ENCODE results near the gene RAPGEF4.

The RAPGEF4 gene

GRCh38 chr2:172912266-172912665 is 176.6 kb downstream of the RAPGEF4 start:
- Histone ChIP-seq H3K4me1 (ENCODE audit: control insufficient read depth, insufficient read depth, low read length, poor library complexity, severe bottlenecking) (no peaks in the 10 kb centered on the region), H3K9me3 (ENCODE audit: control insufficient read depth, low read length) (no peaks in the 10 kb centered on the region), H3K4me3 (ENCODE audit: insufficient read depth, low read depth, low read length, poor library complexity, severe bottlenecking) (no peak overlapping the region), H3K36me3 (ENCODE audit: control insufficient read depth, insufficient read depth, low read length) (no peaks in the 10 kb centered on the region), H3K27ac (ENCODE audit: insufficient read depth, low read length, poor library complexity, severe bottlenecking) (no peak overlapping the region), H3K27me3 (replicated peaks; ENCODE audit: control insufficient read depth, insufficient read depth, low read length, poor library complexity, severe bottlenecking) (no peaks in the 10 kb centered on the region)
- DNase-seq, result no peak

GRCh38 chr2:172914341-172915008 is 178.8 kb downstream of the RAPGEF4 start:
- no peak overlapping the region for H3K4me3 ChIP-seq (ENCODE audit: insufficient read depth, low read depth, low read length, poor library complexity, severe bottlenecking)
- H3K9me3 ChIP-seq (ENCODE audit: control insufficient read depth, low read length), result no peaks in the 10 kb centered on the region
- DNase-seq, result no peak
- no peaks in the 10 kb centered on the region for H3K27me3 ChIP-seq (replicated peaks; ENCODE audit: control insufficient read depth, insufficient read depth, low read length, poor library complexity, severe bottlenecking)
- no peak overlapping the region for H3K27ac ChIP-seq (ENCODE audit: insufficient read depth, low read length, poor library complexity, severe bottlenecking)
- no peaks in the 10 kb centered on the region for H3K36me3 ChIP-seq (ENCODE audit: control insufficient read depth, insufficient read depth, low read length)
- no peaks in the 10 kb centered on the region for H3K4me1 ChIP-seq (ENCODE audit: control insufficient read depth, insufficient read depth, low read length, poor library complexity, severe bottlenecking)

- H3K4me1 ChIP-seq (ENCODE audit: control insufficient read depth, insufficient read depth, low read length, poor library complexity, severe bottlenecking), result no peaks in the 10 kb centered on the region
- no peaks in the 10 kb centered on the region for H3K9me3 ChIP-seq (ENCODE audit: control insufficient read depth, low read length)
- DNase-seq, result no peak
- H3K27me3 ChIP-seq (replicated peaks; ENCODE audit: control insufficient read depth, insufficient read depth, low read length, poor library complexity, severe bottlenecking), result no peaks in the 10 kb centered on the region
- H3K4me3 ChIP-seq (ENCODE audit: insufficient read depth, low read depth, low read length, poor library complexity, severe bottlenecking), result no peak overlapping the region
- no peak overlapping the region for H3K27ac ChIP-seq (ENCODE audit: insufficient read depth, low read length, poor library complexity, severe bottlenecking)
- H3K36me3 ChIP-seq (ENCODE audit: control insufficient read depth, insufficient read depth, low read length), result no peaks in the 10 kb centered on the region
Measured at GRCh38 chr2:172917716-172918115, 182.1 kb downstream of the RAPGEF4 start.

GRCh38 chr2:172919732-172920131 is 184.1 kb downstream of the RAPGEF4 start:
- H3K4me1 ChIP-seq (ENCODE audit: control insufficient read depth, insufficient read depth, low read length, poor library complexity, severe bottlenecking), result no peaks in the 10 kb centered on the region
- DNase-seq, result no peak
- no peak overlapping the region for H3K4me3 ChIP-seq (ENCODE audit: insufficient read depth, low read depth, low read length, poor library complexity, severe bottlenecking)

GRCh38 chr2:172921532-172922236 is 186.0 kb downstream of the RAPGEF4 start:
- no peak overlapping the region for H3K4me3 ChIP-seq (ENCODE audit: insufficient read depth, low read depth, low read length, poor library complexity, severe bottlenecking)
- H3K4me1 ChIP-seq (ENCODE audit: control insufficient read depth, insufficient read depth, low read length, poor library complexity, severe bottlenecking), result no peaks in the 10 kb centered on the region
- no peaks in the 10 kb centered on the region for H3K9me3 ChIP-seq (ENCODE audit: control insufficient read depth, low read length)
- no peak overlapping the region for H3K27ac ChIP-seq (ENCODE audit: insufficient read depth, low read length, poor library complexity, severe bottlenecking)
- no peaks in the 10 kb centered on the region for H3K36me3 ChIP-seq (ENCODE audit: control insufficient read depth, insufficient read depth, low read length)
- H3K27me3 ChIP-seq (replicated peaks; ENCODE audit: control insufficient read depth, insufficient read depth, low read length, poor library complexity, severe bottlenecking), result no peaks in the 10 kb centered on the region
- no peak for DNase-seq

More at GRCh38 chr2:172919732-172920131, 184.1 kb downstream of the RAPGEF4 start:
- H3K27ac ChIP-seq (ENCODE audit: insufficient read depth, low read length, poor library complexity, severe bottlenecking), result no peak overlapping the region
- H3K9me3 ChIP-seq (ENCODE audit: control insufficient read depth, low read length), result no peaks in the 10 kb centered on the region
- no peaks in the 10 kb centered on the region for H3K27me3 ChIP-seq (replicated peaks; ENCODE audit: control insufficient read depth, insufficient read depth, low read length, poor library complexity, severe bottlenecking)
- no peaks in the 10 kb centered on the region for H3K36me3 ChIP-seq (ENCODE audit: control insufficient read depth, insufficient read depth, low read length)

- no peaks in the 10 kb centered on the region for H3K36me3 ChIP-seq (ENCODE audit: control insufficient read depth, insufficient read depth, low read length)
- H3K27me3 ChIP-seq (replicated peaks; ENCODE audit: control insufficient read depth, insufficient read depth, low read length, poor library complexity, severe bottlenecking), result no peaks in the 10 kb centered on the region
- DNase-seq, result no peak
Measured at GRCh38 chr2:172922306-172922705, 186.7 kb downstream of the RAPGEF4 start.

GRCh38 chr2:172922815-172923214 is 187.2 kb downstream of the RAPGEF4 start:
- Histone ChIP-seq H3K27ac (ENCODE audit: insufficient read depth, low read length, poor library complexity, severe bottlenecking) (no peak overlapping the region), H3K9me3 (ENCODE audit: control insufficient read depth, low read length) (no peaks in the 10 kb centered on the region), H3K4me1 (ENCODE audit: control insufficient read depth, insufficient read depth, low read length, poor library complexity, severe bottlenecking) (no peaks in the 10 kb centered on the region), H3K4me3 (ENCODE audit: insufficient read depth, low read depth, low read length, poor library complexity, severe bottlenecking) (no peak overlapping the region), H3K27me3 (replicated peaks; ENCODE audit: control insufficient read depth, insufficient read depth, low read length, poor library complexity, severe bottlenecking) (no peaks in the 10 kb centered on the region), H3K36me3 (ENCODE audit: control insufficient read depth, insufficient read depth, low read length) (no peaks in the 10 kb centered on the region)
- no peak for DNase-seq

More at GRCh38 chr2:172922306-172922705, 186.7 kb downstream of the RAPGEF4 start:
- no peaks in the 10 kb centered on the region for H3K4me1 ChIP-seq (ENCODE audit: control insufficient read depth, insufficient read depth, low read length, poor library complexity, severe bottlenecking)
- no peak overlapping the region for H3K4me3 ChIP-seq (ENCODE audit: insufficient read depth, low read depth, low read length, poor library complexity, severe bottlenecking)
- H3K9me3 ChIP-seq (ENCODE audit: control insufficient read depth, low read length), result no peaks in the 10 kb centered on the region
- H3K27ac ChIP-seq (ENCODE audit: insufficient read depth, low read length, poor library complexity, severe bottlenecking), result no peak overlapping the region

GRCh38 chr2:172924097-172924660 is 188.5 kb downstream of the RAPGEF4 start:
- Histone ChIP-seq H3K36me3 (ENCODE audit: control insufficient read depth, insufficient read depth, low read length) (no peaks in the 10 kb centered on the region), H3K4me1 (ENCODE audit: control insufficient read depth, insufficient read depth, low read length, poor library complexity, severe bottlenecking) (no peaks in the 10 kb centered on the region), H3K27ac (ENCODE audit: insufficient read depth, low read length, poor library complexity, severe bottlenecking) (no peak overlapping the region), H3K4me3 (ENCODE audit: insufficient read depth, low read depth, low read length, poor library complexity, severe bottlenecking) (no peak overlapping the region), H3K9me3 (ENCODE audit: control insufficient read depth, low read length) (no peaks in the 10 kb centered on the region), H3K27me3 (replicated peaks; ENCODE audit: control insufficient read depth, insufficient read depth, low read length, poor library complexity, severe bottlenecking) (no peaks in the 10 kb centered on the region)
- DNase-seq, result no peak

GRCh38 chr2:172925600-172925999 is 190.0 kb downstream of the RAPGEF4 start:
- H3K27ac ChIP-seq (ENCODE audit: insufficient read depth, low read length, poor library complexity, severe bottlenecking), result no peak overlapping the region
- H3K9me3 ChIP-seq (ENCODE audit: control insufficient read depth, low read length), result no peaks in the 10 kb centered on the region
- no peak for DNase-seq
- no peak overlapping the region for H3K4me3 ChIP-seq (ENCODE audit: insufficient read depth, low read depth, low read length, poor library complexity, severe bottlenecking)
- H3K36me3 ChIP-seq (ENCODE audit: control insufficient read depth, insufficient read depth, low read length), result no peaks in the 10 kb centered on the region
- H3K4me1 ChIP-seq (ENCODE audit: control insufficient read depth, insufficient read depth, low read length, poor library complexity, severe bottlenecking), result no peaks in the 10 kb centered on the region
- no peaks in the 10 kb centered on the region for H3K27me3 ChIP-seq (replicated peaks; ENCODE audit: control insufficient read depth, insufficient read depth, low read length, poor library complexity, severe bottlenecking)

Measured in effector memory CD4-positive, alpha-beta T cell (primary cell).